Activated CD8-positive, alpha-beta memory T cell treated with anti-CD3 and anti-CD28 coated beads for 48 hours (primary cell): Measurements from ENCODE around the gene LRRC8C.

ENCODE experiments used
- DNase-seq, 3 experiments: peaks; one replicate each; pipeline ENCODE4 v3.0.0-alpha.2; 2020; ENCODE audit warnings: low read depth in 2 of 3, low spot score in 2 of 3

Gene LRRC8C

DNA sequence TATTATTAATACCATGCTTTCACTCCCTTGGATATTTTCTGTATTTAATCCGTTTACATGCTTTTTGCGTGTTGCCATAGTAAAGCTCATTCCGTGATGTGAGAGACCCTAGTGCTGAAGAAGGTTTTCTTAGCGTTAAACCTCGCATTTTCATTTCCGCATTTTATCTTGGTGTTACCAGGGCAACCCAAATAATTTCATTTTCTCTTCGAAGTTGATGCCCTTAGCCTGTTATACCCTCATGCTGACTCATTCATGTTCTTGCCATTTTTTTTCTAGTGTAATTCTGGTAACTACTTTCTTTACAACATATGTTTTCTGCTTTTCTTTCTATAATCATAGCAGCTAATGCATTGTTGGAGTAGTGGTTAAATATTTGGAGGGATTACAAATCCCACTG, 37.2 kb downstream of the LRRC8C start:
- DNase-seq = no peak

DNA sequence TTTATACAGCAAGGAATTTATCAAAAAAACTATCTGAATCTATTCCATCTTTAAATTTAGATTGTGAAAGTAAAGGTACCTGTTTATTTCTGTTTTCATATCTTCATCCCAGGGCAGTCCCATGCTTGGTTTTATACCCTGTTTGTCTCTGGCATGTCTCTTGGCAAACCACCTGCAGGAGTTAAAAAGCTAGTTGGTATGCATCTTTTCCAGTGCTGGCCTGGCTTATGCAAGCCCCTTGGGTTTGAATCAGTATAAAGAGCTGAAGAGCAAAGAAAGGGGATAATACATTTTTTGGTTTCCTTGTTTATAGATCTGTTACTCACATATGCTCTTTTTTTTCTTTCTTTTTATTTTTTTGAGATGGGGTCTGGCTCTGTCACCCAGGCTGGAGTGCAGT, 37.8 kb downstream of the LRRC8C start:
- DNase-seq = no peak

DNA sequence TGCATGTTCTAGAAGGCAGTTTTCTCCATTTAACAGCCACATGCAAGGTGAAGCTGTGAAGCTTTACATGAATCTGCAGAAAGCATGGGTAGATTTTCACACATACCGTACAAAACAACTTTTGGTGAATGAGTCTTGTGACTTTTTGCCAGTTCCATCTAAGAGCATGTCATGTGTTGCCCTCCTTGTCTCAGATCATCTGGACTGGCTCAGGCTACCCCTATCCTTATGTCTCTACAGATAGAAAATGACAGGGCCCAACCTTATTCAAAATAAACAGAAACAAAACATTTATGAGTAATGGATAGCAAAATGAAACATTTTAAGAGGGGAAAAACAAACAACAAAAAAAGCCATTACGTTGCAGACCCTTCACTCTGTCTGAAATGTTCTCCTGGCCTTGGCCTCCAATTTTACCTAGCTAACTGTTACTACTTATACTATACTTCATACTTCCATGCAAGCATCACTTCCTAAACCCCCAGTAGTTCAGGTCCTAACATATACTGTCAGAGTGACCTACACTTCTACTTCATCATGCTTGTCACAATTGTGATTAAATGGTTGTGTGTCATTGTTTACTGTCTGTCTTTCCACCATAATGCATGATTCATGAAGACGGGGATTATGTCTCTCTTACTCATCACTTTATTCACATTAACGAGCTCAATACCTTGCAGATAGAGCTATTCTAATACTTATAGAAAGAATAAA, 39.0 kb downstream of the LRRC8C start:
- DNase-seq = no peak

DNA sequence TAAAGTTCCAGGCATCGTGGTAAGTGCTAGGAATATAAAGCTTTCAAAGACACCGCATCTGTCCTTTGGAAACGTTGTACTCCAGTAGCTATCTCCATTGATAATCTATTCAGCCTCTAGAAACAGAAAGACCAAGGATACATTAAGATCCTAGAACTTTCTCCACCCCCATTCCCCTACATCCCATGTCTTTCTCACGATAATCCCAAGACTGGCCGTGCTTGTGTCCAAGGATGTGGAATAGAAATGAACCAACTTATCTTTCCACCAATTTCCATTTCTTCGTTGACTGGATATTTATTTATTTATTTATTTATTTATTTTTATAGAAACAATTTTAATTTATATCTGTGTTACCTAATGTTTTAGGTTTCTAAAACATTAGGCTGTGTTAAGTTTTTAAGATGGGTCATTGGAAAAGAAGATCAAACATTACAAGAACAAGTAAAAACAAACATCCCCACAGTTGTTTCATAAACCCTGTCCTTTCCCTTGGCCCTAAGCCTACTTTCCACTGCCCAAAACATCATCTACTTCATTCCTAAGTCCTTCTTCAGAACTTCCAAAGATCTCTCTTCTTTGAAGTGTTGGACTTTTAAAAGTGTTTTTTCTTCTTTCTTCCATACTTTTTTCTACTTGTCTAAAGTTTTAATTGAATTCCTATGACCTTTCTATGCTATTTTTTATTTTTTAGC, 39.7 kb downstream of the LRRC8C start:
- DNase-seq = no peak

DNA sequence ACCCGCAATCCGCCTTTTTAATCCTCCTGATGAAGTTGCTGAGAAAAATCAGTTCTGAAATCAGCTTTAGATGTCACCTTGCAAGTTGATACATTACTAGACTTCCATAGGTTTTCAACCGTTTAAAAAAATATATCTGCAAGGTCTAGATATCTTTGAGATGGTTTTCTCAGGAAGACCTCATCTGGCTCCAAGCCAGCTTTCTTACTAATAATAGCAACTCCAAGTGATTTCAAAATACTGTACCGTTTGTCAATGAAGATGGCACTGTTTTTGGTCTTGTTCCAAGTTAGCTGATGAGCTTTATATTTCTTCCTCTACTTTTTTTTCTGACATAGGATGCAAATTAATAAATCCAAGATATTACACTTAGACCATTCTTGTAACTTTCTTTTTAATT, 40.3 kb downstream of the LRRC8C start:
- DNase-seq = no peak

DNA sequence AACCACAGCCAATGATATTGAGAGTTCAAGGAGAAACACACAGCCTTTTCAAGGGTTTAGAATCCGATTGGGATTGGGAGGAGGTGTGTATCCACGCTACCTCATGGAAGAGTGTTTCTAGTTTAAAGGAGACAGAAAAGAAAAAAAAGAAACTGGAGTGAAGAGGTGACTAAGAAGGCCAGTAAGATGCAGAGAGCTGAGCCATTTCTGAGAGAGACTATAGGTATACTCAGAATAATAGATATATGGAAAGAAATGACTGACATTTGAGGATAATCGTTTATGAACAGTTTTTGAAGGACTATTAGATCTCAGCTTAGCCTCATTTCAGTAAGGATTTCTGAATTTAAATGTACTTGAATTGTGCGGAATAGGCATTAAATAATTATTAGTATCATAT, 42.8 kb downstream of the LRRC8C start:
- no peak for DNase-seq

DNA sequence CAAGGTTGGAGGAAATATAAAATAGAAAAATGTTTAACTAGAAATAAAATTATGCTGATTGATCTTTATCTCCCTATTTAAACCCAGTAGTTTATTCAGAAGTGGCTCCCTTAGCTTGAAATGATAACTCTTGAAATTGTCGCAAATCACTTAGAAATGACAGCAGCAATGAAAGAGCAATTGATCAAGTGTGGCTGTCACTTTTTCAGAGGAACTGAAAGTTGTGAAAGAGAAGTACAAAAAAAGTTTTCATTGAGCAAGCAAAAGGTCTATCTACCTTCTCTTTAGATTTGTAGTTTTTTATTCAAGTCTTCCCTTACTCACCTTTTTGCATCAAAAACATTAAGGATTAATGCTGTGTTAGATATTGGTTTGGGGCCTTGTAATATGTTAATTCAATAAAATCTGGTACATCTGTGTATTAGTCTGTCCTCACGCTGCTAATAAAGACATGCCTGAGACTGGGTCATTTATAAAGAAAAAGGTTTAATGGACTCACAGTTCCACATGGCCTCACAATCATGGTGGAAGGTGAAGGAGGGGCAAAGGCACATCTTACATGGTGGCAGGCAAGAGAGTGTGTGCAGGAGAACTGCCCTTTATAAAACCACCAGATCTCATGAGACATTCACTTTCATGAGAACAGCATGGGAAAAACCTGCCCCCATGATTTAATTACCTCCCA, 48.3 kb downstream of the LRRC8C start:
- DNase-seq = no peak

DNA sequence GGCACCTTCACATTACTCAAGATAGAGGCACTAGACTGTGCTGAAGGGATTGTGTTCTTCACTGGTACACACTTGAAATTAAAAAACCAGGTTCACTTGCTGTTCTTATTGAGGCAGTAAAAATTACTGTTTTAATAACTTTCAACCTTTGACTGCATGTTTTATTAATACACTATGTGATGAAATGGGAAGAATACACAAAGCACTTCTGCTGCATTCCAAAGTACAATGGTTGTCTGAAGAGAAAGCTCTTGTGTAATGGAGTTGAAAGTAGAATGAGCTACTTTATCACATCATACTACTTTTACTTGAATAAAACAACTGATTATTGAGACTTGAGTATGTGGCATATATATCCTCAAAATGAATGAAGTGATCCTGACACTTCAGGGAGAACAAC, 49.7 kb downstream of the LRRC8C start:
- DNase-seq = no peak

DNA sequence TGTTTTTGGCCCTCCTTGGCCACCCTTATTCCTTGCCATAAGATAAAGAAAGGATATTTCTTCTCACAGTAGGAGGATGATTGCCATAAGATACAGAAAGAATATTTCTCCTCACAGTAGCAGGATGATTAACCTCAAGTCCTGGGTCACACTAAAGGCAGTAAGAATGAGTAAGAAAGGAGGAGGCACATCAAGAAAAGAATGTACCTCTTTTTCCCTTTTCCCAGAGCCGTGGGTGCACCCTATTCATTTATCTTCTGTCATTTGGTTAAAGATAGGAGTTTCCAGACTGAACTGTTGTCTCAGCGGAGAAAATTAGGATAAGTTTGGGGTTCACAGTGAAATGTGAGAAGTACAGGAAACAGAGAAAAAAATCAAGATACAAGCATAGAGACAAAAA, 52.5 kb downstream of the LRRC8C start:
- DNase-seq = no peak

DNA sequence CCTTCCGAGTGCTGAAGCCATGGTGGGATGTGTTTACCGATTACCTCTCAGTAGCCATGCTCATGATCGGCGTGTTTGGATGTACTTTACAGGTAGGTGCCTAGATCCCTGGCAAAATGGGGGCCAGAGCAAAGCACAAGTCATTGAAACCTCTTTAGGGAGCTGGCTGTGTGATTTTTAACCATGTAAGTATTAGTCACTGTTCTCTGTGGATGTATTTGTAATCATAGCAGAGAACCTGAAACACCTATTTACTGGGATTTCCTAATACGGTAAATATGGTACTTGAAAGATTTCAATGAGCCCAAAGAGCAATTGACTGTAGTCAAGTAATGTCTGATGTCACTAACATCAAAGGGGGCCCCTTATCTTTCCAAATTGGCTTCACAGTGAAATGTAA, 53.6 kb downstream of the LRRC8C start:
- no peak for DNase-seq

DNA sequence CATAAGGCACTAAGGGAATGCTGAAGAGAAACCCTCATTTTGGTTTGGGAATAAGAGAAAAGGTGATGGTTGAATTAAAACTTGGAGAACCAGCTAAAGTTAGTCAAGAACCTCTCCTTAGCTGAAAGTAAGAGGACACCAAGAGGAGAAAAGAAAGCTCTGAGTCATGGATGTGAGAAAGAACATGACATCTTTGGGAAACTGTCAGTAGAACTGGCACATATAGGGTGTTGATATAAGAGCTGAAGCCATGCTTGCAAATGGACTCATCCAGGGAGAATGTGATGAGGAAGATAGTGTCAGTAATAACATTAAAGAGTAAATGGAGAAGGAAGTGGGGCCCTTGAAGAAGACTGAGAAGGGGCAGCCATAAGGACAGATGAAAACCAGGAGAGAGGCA, 54.3 kb downstream of the LRRC8C start:
- no peak for DNase-seq

DNA sequence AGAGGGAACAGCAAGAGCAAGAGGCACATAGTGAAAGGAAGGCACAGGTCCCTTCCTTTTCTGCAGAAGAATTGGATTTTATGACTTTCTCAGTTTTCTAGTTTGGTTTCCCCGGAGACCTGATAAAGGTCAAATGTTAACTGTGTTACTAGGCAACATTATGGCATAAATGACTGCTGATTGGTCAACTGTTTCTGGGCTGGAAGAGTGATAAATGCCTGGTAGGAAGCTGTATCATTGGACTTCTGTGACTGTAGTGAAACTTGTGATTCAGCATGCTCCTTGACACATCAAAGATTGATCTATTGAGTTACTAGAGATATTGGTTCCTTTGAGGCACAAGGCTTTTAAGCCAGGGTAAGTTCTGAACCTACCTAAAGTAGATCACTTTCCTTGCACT, 55.7 kb downstream of the LRRC8C start:
- DNase-seq = no peak

DNA sequence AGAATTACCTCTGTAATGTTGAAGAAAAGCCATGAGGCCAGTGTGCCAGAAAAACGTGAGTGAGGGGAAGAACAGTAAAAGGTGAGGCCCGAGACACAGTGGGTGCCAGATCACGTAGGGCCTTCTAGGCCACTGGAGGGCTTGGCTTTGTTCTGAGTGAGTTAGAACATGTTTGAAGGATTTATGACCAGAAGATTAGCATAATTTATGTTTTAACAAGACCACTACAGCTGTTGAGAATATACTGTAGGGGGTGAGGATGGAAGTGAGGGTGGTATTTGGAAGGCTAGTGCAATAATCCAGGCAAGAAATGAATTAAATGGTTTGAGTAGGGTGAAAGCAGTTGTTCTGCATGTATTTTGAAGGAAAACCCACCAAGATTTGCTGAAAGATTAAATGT, 56.3 kb downstream of the LRRC8C start:
- DNase-seq = no peak

DNA sequence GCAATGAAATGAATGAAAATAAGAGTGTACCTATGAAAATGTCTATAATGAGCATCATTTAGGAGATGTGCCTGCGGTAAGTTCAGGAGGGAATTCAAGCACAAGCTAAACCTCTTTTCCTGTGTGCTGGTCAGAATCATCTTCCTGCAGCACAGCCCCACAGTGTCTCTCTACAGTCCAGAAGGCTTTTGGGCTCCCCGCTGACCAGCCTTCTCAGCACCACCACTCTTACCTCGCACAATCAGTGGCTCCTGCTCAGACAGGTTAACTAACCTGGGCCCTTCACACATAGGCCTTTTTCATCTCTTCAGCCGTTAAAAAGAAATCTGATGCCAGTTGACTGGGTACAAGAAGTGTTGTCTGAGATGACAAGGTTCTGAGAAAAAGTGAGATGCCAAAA, 57.7 kb downstream of the LRRC8C start:
- no peak for DNase-seq

DNA sequence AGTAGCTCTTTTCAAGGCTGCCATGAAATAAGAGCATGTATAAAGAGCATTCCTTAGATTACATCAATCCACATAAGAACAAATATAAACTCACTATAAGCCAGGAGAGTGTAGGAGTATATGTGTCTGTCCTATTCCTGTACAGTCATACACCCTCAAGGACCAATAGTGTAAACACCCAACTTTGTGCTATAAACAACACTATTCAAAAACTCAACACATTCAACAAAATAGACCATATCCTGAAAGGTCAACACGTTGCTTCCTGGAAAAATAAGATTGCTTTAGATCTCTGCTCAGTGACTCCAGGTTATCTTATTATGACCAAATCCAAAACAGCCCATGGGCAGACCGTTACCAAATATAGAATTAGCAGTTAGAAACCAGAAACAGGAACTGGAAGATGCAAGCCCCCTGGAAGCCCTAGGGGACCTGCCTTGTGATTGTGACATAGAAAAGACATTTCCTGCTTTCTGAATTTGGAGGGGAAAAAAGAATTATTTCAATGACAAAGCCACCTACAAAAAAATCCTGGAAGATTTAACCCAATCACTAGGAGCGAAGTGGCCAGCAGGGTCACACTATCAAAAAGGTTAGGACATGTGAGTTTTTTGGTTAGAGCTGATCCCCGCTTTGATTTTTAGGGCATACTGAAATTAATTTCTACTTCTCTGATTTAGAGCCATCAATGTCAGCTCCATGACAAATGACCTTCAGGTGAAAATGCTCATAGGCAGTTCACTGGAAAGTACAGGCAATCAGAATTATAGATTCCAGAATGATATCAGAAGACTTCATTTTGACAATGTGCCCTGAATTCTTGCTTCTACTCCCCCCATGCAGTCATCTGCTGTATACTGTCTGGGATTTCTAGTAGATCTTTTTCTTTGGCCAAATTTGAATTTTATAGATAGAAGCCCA, 59.9 kb downstream of the LRRC8C start:
- no peak for DNase-seq

DNA sequence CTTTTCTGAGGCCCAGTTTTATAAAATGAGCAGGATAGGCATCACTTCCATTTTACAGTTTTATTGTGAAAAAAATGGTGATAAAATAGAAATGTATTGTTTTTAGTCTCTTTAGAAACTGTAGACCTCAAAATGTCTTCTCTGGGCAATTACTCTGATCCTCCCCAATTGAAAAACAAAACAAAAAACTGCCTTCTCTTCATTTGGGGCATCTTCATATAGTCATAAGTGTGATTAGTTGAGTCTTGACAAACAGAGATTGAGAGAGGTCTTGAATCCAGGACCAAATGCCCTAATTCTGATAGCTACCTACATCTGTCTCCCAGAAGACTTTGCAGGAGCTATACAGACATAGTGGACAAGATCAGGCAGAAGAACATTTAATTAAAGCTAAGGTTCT, 62.9 kb downstream of the LRRC8C start:
- no peak for DNase-seq

DNA sequence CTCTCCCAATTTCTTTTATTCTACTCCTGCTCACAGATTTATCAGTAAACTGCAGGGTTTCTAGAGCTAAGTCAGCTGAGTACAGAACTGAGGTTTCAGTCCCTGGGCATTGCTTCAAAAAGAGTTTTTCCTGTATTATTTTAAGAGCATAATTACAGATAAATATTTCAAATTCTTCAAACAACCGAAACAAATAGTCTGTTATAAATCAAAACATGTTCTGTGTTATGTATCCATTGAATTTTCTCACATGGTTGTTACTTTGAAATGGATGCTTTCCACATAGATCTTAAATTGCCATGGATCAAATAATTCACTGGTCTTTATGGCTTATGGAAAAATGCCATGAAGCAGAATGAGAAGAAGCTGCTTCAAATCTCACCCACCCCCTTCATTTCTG, 64.5 kb downstream of the LRRC8C start:
- DNase-seq = no peak

DNA sequence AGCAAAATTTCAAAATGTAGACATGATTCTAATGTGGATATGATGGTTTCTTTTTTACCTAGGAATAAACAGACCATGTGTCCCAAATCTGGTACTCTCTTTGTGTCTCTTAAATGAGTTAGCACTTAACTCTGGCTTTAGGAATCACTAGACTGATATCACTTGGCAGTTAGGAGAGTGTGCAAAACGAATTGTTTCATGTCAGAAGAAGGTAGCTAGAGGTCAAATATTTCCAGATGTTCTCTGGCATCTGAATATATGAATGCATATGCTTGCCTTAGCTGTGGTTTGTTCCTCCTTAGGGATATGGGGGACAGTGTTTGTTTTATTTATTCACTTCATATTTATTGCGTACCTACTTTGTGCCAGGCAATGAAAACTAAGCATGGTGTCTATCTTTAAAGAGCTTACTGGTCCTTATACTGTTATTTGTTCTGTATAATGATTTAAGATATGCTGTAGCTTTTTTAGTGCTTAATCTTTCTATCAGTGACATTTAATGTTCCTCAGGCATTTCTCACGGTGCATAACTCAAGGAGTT, 65.2 kb downstream of the LRRC8C start:
- DNase-seq = no peak

DNA sequence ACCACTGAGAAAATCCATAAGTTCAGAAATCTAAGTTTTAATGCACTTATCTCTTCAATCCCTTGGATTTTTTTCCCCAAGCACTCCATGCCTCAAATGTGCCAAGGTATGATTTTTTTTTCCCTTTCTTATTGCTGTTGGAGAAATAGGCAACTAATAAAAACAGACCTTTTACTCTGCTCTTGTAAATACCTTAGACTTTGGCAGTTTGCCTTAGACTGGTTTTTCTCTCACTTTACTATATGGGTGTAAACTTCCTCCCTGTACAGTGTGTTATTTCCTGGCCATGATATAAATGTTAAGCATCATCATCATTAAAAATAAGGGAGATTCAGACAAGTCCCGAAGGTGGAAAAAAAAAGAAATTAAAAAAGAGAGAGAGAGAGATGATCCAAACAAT, 65.7 kb downstream of the LRRC8C start:
- no peak for DNase-seq

DNA sequence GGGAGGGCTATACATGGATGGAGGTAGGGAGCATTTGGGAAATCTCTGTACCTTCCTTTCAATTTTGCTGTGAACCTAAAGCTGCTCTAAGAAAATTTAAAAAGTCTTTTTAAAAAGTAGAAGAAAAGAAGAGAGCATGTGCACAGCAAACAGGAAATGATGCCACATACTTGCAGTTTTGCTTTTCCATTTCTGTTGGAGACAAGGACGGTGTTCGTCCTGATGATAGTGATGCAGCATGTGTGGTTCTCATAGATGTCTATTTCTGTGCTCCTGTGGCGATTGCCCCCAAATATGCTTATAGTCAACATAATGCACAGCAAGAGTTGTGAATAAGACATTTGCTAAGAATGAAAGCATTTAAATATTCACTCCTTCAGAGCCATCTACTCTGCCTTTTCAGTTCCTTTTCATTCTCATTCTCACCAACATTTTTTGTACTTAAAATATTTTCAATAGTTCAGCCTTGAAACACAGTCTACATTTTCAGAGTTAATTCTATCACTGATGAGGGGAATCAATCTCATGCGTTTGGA, 66.6 kb downstream of the LRRC8C start:
- DNase-seq = no peak

DNA sequence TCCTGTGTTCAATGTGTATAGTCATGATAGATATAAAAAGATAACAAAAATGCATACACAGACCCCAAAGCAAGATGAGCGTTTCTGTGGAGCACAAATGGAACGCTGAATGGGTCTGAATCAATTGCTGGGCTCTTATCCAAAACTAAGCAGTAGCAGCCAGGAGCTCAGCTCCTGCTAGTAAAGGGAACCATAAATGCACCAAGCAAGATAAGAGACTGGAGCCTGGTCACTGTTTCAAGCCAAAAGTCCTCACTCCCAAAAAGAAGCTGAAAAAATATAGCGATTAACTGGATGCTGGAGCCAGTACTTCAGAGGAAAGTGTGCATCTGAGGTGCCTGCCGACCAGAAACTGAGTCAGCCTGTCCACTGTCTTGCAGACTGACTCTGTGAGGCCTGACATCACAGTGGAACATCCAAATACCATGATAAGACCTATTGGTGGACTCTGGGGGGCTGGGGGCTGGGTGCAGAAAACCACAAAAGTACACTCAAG, 68.9 kb downstream of the LRRC8C start:
- peak in 1 of 3 experiments; percentile 40 for DNase-seq
